Naive thymus-derived CD4-positive, alpha-beta T cell (primary cell): ENCODE measurements around the gene APOD. TPM values are rescaled to one million over a fixed set of nuclear protein-coding genes. Genes with fewer than 3 reads are reported as not detected.
A peak's percentile ranks its signal among the peaks of the same experiment; 100 is the strongest.
"Not testable (repeated sequence)": the region's sequence is repeated elsewhere in the genome, so short reads cannot be mapped to it uniquely, and the experiment has no call there.

Experiments
- ATAC-seq: fragments of 150-1000 bp; cut with Tn5 transposase; 2 replicates; pipeline ENCODE4 v1.10.0; 2021; ENCODE audit warnings: mild to moderate bottlenecking, moderate library complexity
- CTCF ChIA-PET: fragments of 350-600 bp; sonication (Branson Sonifier 250); formaldehyde crosslinking; loops from one replicate; lab custom pipeline; 2021; ENCODE audit warnings: antibody characterized with exemption; lab: Charles Lee
- POLR2A ChIA-PET: fragments of 350-600 bp; sonication (Branson Sonifier 250); formaldehyde crosslinking; loops from one replicate; lab custom pipeline; 2021; ENCODE audit warnings: antibody characterized with exemption, inconsistent platforms; lab: Charles Lee
- DNase-seq, 9 donors: peaks; one replicate each; pipeline versions ENCODE4 v3.0.0 to v3.0.0-alpha.2; 2020 to 2022; ENCODE audit warnings: mixed read lengths in 1 of 9
- H3K27ac ChIP-seq: one replicate; pipeline ENCODE4 v1.7.0; 2013; ENCODE audit warnings: mild to moderate bottlenecking, low read depth, low read length, moderate library complexity
- H3K27me3 ChIP-seq, 2 donors: one replicate each; pipeline ENCODE4 v1.7.0; 2013; ENCODE audit warnings: low read length in 2 of 2, mild to moderate bottlenecking in 2 of 2, moderate library complexity in 2 of 2; ENCODE audit not compliant: control insufficient read depth in 2 of 2, insufficient read depth in 2 of 2
- H3K36me3 ChIP-seq, 3 experiments: 1 replicate in 2 of 3; 2 replicates in 1 of 3; pipeline ENCODE4 v1.7.0; 2013; ENCODE audit warnings: low read length in 3 of 3, mild to moderate bottlenecking in 3 of 3, moderate library complexity in 1 of 3; ENCODE audit not compliant: insufficient read depth in 3 of 3, control insufficient read depth in 2 of 3
- H3K4me1 ChIP-seq, 2 donors: one replicate each; pipeline ENCODE4 v1.7.0; 2013; ENCODE audit warnings: low read length in 2 of 2, mild to moderate bottlenecking in 2 of 2, moderate library complexity in 1 of 2; ENCODE audit not compliant: control insufficient read depth in 2 of 2, insufficient read depth in 2 of 2
- H3K4me3 ChIP-seq: 2 replicates; pipeline ENCODE4 v1.7.0; 2013; ENCODE audit warnings: mild to moderate bottlenecking, low read length
- H3K9me3 ChIP-seq, 3 experiments: 1 replicate in 2 of 3; 2 replicates in 1 of 3; pipeline ENCODE4 v1.7.0; 2013; ENCODE audit warnings: low read length in 3 of 3; ENCODE audit not compliant: control insufficient read depth in 2 of 3
- H3K27ac Mint-ChIP-seq, 9 donors: one replicate each; pipeline ENCODE4 v1.8.0; 2020 to 2022; ENCODE audit warnings: mixed read lengths in 9 of 9, mild to moderate bottlenecking in 8 of 9, moderate library complexity in 5 of 9, inconsistent platforms in 2 of 9
- H3K27me3 Mint-ChIP-seq, 5 donors: one replicate each; pipeline ENCODE4 v1.8.0; 2021 to 2022; ENCODE audit warnings: mixed read lengths in 5 of 5, mild to moderate bottlenecking in 1 of 5
- H3K36me3 Mint-ChIP-seq, 5 donors: one replicate each; pipeline ENCODE4 v1.8.0; 2020 to 2022; ENCODE audit warnings: mixed read lengths in 5 of 5, mild to moderate bottlenecking in 3 of 5, inconsistent platforms in 1 of 5
- H3K4me1 Mint-ChIP-seq, 7 donors: one replicate each; pipeline ENCODE4 v1.8.0; 2020 to 2022; ENCODE audit warnings: mixed read lengths in 7 of 7, mild to moderate bottlenecking in 3 of 7, inconsistent platforms in 1 of 7
- H3K4me3 Mint-ChIP-seq, 10 donors: one replicate each; pipeline ENCODE4 v1.8.0; 2020 to 2022; ENCODE audit warnings: mild to moderate bottlenecking in 10 of 10, mixed read lengths in 10 of 10, moderate library complexity in 6 of 10, inconsistent platforms in 2 of 10
- H3K9me3 Mint-ChIP-seq, 11 donors: one replicate each; pipeline ENCODE4 v1.8.0; 2020 to 2022; ENCODE audit warnings: mixed read lengths in 11 of 11, mild to moderate bottlenecking in 4 of 11, inconsistent platforms in 1 of 11, moderate library complexity in 1 of 11
- intact Hi-C, 2 donors: fragments of 100-400 bp; cut with micrococcal nuclease; formaldehyde crosslinking; loops; one replicate each; pipeline ENCODE4 v1.15.1; 2023
- polyA plus RNA-seq, 2 donors: library from polyadenylated mRNA; unstranded; fragments of 300-500 nt; fragmentation: Illumina TruSeq; gene quantifications; one replicate each; pipeline ENCODE4 v1.2.3, GENCODE V29; 2021
- total RNA-seq, 6 experiments: library from RNA in 5 of 6; stranded (reverse) in 5 of 6; gene quantifications; 1 replicate in 5 of 6; 2 replicates in 1 of 6; pipeline ENCODE4 v1.2.3 and lab custom pipeline; 2021 to 2026

Gene APOD
- total and polyA plus RNA-seq, 7 experiments from 2014 or later, result 0.56 TPM; not detected in 6

GRCh38 chr3:195622523-195623170 is 38.9 kb upstream of the APOD start:
- H3K27ac ChIP-seq, DNase-seq, H3K27me3 ChIP-seq, H3K4me1 ChIP-seq, ATAC-seq, H3K36me3 Mint-ChIP-seq, CTCF ChIA-PET, H3K36me3 ChIP-seq, H3K9me3 Mint-ChIP-seq, H3K27me3 Mint-ChIP-seq, H3K27ac Mint-ChIP-seq, POLR2A ChIA-PET, H3K4me3 Mint-ChIP-seq, H3K9me3 ChIP-seq, H3K4me3 ChIP-seq: not testable (repeated sequence)
- intact Hi-C loops, result loop anchor here in 1 of 2 donors (10.0 kb wide), 1 partner anchor 232 kb away; no protein-coding TSS in a partner anchor
- peaks cover 0 to 15% (median 4%) of the 10 kb centered on the region in 7 donors for H3K4me1 Mint-ChIP-seq

GRCh38 chr3:195622012-195622411 is 38.3 kb upstream of the APOD start:
- H3K27ac Mint-ChIP-seq, H3K4me3 ChIP-seq, H3K36me3 Mint-ChIP-seq, ATAC-seq, H3K27ac ChIP-seq, H3K36me3 ChIP-seq, CTCF ChIA-PET, H3K27me3 ChIP-seq, H3K4me3 Mint-ChIP-seq, H3K9me3 ChIP-seq, H3K4me1 ChIP-seq, POLR2A ChIA-PET, DNase-seq, H3K9me3 Mint-ChIP-seq, H3K27me3 Mint-ChIP-seq: not testable (repeated sequence)
- H3K4me1 Mint-ChIP-seq, result peaks cover 0 to 14% (median 2%) of the 10 kb centered on the region in 7 donors
- intact Hi-C loops, result loop anchor here in 1 of 2 donors (10.0 kb wide), 1 partner anchor 233 kb away; no protein-coding TSS in a partner anchor

- H3K27me3 ChIP-seq, H3K9me3 ChIP-seq, H3K4me3 ChIP-seq, H3K27ac Mint-ChIP-seq, H3K36me3 ChIP-seq, H3K27ac ChIP-seq, POLR2A ChIA-PET, H3K4me1 ChIP-seq, H3K4me3 Mint-ChIP-seq, CTCF ChIA-PET, DNase-seq, ATAC-seq, H3K36me3 Mint-ChIP-seq, H3K9me3 Mint-ChIP-seq, H3K27me3 Mint-ChIP-seq: not testable (repeated sequence)
- H3K4me1 Mint-ChIP-seq, result peaks cover 0 to 13% (median 0%) of the 10 kb centered on the region in 7 donors
- intact Hi-C loops, result loop anchor here in 1 of 2 donors (10.0 kb wide), 1 partner anchor 234 kb away; no protein-coding TSS in a partner anchor
Measured at GRCh38 chr3:195621095-195621494, 37.4 kb upstream of the APOD start.

- H3K9me3 ChIP-seq, H3K4me3 ChIP-seq, CTCF ChIA-PET, H3K27me3 Mint-ChIP-seq, H3K4me3 Mint-ChIP-seq, ATAC-seq, H3K27me3 ChIP-seq, H3K36me3 Mint-ChIP-seq, POLR2A ChIA-PET, DNase-seq, H3K36me3 ChIP-seq, H3K27ac ChIP-seq, H3K4me1 ChIP-seq, H3K9me3 Mint-ChIP-seq: not testable (repeated sequence)
- intact Hi-C loops, result loop anchor here in 1 of 2 donors (10.0 kb wide), 1 partner anchor 234 kb away; no protein-coding TSS in a partner anchor
- peak overlapping the region in 1 of 9 donors; percentile 34 for H3K27ac Mint-ChIP-seq
- peaks cover 0 to 13% (median 0%) of the 10 kb centered on the region in 7 donors for H3K4me1 Mint-ChIP-seq
Measured at GRCh38 chr3:195620476-195620875, 36.7 kb upstream of the APOD start.

- peak overlapping the region in 2 of 9 donors; percentile 2 to 36 for H3K27ac Mint-ChIP-seq
Measured at GRCh38 chr3:195619591-195620369, 36.0 kb upstream of the APOD start.

GRCh38 chr3:195617784-195618659 is 34.3 kb upstream of the APOD start:
- H3K27me3 Mint-ChIP-seq, result not testable (repeated sequence)

More at GRCh38 chr3:195619591-195620369, 36.0 kb upstream of the APOD start:
- H3K4me3 Mint-ChIP-seq, POLR2A ChIA-PET, DNase-seq, H3K9me3 Mint-ChIP-seq, H3K27me3 Mint-ChIP-seq, H3K36me3 Mint-ChIP-seq, H3K27ac ChIP-seq, ATAC-seq, H3K4me3 ChIP-seq, CTCF ChIA-PET, H3K27me3 ChIP-seq, H3K4me1 ChIP-seq, H3K9me3 ChIP-seq, H3K36me3 ChIP-seq: not testable (repeated sequence)
- H3K4me1 Mint-ChIP-seq, result peaks cover 3 to 14% (median 5%) of the 10 kb centered on the region in 7 donors
- intact Hi-C loops, result loop anchor here in 1 of 2 donors (5.0 to 10.0 kb wide), 2 partner anchors 98 to 235 kb away; no protein-coding TSS in a partner anchor

More at GRCh38 chr3:195617784-195618659, 34.3 kb upstream of the APOD start:
- H3K36me3 Mint-ChIP-seq, H3K36me3 ChIP-seq, H3K27ac Mint-ChIP-seq, H3K27me3 ChIP-seq, ATAC-seq, POLR2A ChIA-PET, DNase-seq, H3K4me3 ChIP-seq, H3K9me3 ChIP-seq, H3K4me3 Mint-ChIP-seq, CTCF ChIA-PET, H3K27ac ChIP-seq, H3K9me3 Mint-ChIP-seq, H3K4me1 ChIP-seq: not testable (repeated sequence)
- H3K4me1 Mint-ChIP-seq, result peaks cover 6 to 25% (median 17%) of the 10 kb centered on the region in 7 donors
- intact Hi-C loops, result loop anchor here in 1 of 2 donors (5.0 kb wide), 1 partner anchor 99 kb away; no protein-coding TSS in a partner anchor
